HFF-Myc (cell line): Measurements from ENCODE around the gene PEX11G.
"Not testable (repeated sequence)": the region's sequence is repeated elsewhere in the genome, so short reads cannot be mapped to it uniquely, and the experiment has no call there.

Experiments
- DNase-seq: peaks from one replicate; pipeline ENCODE4 v3.0.0-alpha.2; 2011; ENCODE audit warnings: low read depth; ENCODE audit errors: extremely low read depth
- H3K4me3 ChIP-seq: replicated peaks from 2 replicates; pipeline ENCODE4 v1.5.1; 2011; ENCODE audit warnings: low read depth, mild to moderate bottlenecking, control low read depth, low read length
- TF ChIP-seq, protein P1 (sequence below): IDR thresholded peaks from 2 replicates; pipeline ENCODE4 v1.5.1; 2012; ENCODE audit warnings: mild to moderate bottlenecking, low read depth, low read length, control low read depth; ENCODE audit errors: missing control alignments

Gene PEX11G

DNA sequence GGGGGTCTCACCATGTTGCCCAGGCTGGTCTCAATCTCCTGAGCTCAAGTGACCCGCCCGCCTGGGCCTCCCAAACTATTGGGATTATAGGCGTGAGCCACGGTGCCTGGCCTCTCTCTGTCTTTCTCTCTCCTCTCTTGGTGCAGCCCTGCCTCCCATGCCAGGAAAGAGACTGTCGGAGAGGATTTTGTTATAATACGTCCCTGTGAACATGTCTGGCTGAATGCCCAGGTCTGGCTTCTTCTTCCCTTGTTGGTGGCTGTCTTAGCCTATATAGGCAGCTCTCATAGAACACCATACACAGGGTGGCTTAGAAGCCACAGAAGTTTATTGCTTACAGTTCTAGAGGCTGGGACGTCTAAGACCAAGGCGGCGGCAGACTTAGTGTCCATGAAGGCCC, 46.4 kb downstream of the PEX11G start:
- TF ChIP-seq, protein P1, sequence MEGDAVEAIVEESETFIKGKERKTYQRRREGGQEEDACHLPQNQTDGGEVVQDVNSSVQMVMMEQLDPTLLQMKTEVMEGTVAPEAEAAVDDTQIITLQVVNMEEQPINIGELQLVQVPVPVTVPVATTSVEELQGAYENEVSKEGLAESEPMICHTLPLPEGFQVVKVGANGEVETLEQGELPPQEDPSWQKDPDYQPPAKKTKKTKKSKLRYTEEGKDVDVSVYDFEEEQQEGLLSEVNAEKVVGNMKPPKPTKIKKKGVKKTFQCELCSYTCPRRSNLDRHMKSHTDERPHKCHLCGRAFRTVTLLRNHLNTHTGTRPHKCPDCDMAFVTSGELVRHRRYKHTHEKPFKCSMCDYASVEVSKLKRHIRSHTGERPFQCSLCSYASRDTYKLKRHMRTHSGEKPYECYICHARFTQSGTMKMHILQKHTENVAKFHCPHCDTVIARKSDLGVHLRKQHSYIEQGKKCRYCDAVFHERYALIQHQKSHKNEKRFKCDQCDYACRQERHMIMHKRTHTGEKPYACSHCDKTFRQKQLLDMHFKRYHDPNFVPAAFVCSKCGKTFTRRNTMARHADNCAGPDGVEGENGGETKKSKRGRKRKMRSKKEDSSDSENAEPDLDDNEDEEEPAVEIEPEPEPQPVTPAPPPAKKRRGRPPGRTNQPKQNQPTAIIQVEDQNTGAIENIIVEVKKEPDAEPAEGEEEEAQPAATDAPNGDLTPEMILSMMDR: no peak
- no peak for DNase-seq
- no peak overlapping the region for H3K4me3 ChIP-seq

DNA sequence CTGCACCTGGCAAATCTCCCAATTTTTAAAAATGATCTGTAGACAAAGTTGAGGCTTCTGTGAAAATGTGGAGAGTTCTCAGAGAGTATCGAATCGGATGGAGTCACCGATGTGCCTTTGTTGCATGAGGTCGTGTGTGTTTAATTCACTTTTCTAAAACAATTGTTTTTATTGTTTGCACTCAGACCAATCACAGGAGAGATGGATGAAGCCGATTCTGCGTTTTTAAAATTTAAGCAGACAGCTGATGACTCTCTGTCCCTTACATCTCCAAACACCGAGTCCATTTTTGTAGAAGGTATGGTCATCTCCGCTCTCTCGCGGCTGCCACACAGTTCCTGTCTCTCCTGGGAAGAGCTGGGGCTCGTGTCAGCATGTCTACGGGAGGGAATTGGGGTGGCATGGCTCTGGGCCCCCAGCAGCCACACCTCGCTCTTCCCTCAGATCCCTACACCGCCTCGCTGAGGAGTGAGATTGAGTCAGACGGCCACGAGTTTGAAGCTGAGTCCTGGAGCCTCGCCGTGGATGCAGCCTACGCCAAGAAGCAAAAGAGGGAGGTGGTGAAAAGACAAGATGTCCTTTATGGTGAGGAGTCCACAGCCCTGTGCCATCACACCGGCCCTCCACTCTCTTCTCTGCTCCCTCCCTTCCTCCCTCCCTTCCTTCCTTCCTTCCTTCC, 47.2 kb downstream of the PEX11G start:
- no peak for DNase-seq
- no peak overlapping the region for H3K4me3 ChIP-seq
- TF ChIP-seq, protein P1: no peak

DNA sequence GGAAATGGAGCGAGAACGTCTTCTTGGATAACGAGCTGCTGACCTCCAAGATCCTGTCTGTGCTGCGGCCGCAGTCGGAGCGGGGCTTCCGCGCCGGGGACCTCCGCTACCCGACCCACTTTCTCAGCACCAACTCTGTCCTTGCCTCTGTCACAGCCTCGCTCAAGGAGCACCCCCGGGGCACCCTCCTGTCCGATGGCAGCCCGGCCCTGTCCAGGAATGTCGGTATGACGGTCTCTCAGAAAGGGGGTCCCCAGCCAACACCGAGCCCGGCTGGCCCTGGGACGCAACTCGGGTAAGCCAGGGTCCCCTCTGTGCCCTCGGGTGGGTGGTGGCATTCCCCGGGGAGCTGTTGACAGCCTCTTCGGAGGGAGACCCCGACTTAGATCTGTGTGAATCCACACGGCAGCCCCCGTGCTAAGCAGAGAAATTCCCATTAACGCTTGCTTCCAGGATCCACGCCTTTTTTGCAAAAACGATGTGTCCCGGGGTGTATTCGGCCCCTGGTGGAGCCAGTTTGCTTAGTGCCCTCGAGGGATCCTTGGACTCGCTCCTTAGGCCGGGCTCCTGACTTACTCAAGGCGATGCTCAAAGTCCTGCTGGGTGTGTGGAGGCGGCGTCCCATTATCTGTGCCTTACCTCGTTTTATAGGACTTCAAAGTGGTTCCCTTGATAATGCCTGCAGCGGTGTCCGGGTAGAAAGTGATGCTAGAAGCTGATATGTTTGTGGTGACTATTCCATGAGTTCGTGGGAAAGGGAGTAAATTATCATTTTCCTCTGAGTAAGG, 48.5 kb downstream of the PEX11G start:
- no peak overlapping the region for H3K4me3 ChIP-seq
- no peak for DNase-seq
- TF ChIP-seq, protein P1: no peak

DNA sequence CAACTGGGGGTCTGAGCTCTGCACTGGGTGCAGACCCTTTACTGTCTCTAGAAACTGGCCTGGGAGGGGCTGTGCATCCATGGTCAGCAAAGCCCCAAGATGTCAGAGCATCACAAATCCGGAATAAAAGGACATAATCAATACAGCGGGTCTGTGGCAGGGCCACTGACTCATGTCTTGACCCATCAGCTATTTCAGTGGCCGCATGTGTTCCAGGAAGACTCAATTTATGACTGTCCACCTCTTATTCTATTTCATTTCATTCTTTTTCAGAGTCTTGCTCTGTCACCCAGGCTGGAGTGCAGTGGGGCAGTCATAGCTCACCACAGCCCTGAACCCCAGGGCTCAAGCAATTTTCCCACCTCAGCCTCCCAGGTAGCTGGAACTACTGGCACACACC, 53.2 kb downstream of the PEX11G start:
- TF ChIP-seq, protein P1: no peak

DNA sequence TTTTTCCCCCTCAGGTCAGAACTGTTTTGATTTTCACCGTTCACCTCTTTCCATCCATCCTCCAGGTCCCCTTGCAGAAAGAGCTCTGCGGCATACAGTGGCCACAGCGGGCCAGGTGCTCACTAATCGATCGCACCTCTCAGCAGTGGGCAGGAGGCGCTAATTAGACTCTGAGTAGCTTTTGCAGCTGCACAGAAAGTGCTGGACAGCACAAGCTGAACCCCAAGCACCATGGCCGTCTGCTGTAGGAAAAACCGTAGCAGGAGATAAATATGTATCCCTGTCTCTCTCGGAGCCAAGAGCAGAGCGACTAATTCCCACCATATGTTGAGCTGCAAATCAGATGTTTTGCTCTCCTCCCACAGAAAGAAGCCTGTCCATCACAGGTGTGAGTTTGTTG, 54.4 kb downstream of the PEX11G start:
- DNase-seq: no peak
- TF ChIP-seq, protein P1: no peak
- no peak overlapping the region for H3K4me3 ChIP-seq

More for the DNA sequence above, 53.2 kb downstream of the PEX11G start:
- H3K4me3 ChIP-seq: no peak overlapping the region
- no peak for DNase-seq

DNA sequence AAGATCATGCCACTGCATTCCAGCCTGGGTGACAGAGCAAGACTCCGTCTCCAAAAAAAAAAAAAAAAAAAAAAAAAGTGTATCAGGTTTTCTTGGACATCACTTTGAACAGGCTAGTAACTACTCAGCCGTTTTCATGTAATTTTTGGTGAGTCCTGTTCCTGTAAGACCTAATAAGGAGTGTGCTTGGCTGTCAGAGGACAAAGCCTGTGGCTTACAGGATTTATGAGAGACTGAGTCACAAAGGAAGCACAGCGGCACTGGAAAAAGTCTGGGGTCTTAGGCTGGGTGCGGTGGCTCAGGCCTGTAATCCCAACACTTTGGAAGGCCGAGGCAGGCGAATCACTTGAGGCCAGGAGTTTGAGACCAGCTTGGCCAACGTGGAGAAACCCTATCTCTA, 55.4 kb downstream of the PEX11G start:
- not testable (repeated sequence) for H3K4me3 ChIP-seq, DNase-seq

DNA sequence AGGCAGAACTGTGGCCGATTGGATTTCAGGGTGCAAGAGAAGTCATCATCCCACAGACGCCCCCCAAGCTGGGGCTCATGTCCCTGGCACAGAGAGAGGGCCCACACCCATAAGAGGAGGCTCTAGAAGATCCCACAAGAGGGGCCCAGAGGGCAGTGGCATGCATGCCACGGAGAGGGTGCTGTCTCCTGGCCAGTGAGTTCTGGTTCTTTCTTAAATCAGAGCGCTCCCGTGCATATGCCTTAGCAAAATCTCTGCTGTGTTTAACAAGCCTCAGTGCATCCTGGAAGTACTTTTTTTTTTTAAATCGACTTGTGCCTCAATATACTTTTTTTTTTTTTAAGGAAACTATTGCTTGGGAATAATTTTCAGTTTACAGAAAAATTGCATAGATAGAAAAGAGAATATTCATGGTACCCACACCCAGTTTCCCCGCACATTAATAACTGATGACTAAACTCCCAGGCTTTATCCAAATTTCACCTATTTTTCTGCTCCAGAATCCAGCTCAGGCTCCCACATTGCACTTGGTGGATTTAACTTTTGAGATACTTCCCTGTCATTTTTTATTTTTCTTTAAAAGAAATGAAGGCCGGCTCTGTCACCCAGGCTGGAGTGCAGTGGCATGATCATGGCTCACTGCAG, 59.1 kb downstream of the PEX11G start:
- no peak overlapping the region for H3K4me3 ChIP-seq

More for the DNA sequence above, 59.1 kb downstream of the PEX11G start:
- no peak for DNase-seq
- TF ChIP-seq, protein P1: no peak
